Measurements from ENCODE around the gene CREB5. TPM values are rescaled to one million over a fixed set of nuclear protein-coding genes. Genes with fewer than 3 reads are reported as not detected.

CREB5 gene
- total and polyA plus RNA-seq, 2 donors (not counting 3 experiments of a cell fraction or from before 2014, with no cell fraction given): 19.6 to 28.4 TPM

- TF ChIP-seq POLR2AphosphoS5 (IDR thresholded peaks at IDR 0.05; ENCODE audit: insufficient read depth, low read depth, low read length) (no peak), GATA2 (IDR thresholded peaks at IDR 0.05; ENCODE audit: insufficient read depth, insufficient read length, low read depth, low read length) (no peak), MAX (IDR thresholded peaks at IDR 0.05; ENCODE audit: insufficient read depth, insufficient read length) (no peak), JUN (IDR thresholded peaks at IDR 0.05; ENCODE audit: borderline replicate concordance, insufficient read depth, insufficient read length, low read depth) (no peak), MYC (IDR thresholded peaks at IDR 0.05; ENCODE audit: low read depth, low read length) (no peak), POLR2A (IDR thresholded peaks at IDR 0.05; ENCODE audit: low read depth, low read length) (no peak), EZH2 (IDR thresholded peaks at IDR 0.05; ENCODE audit: borderline replicate concordance, low read depth, low read length, severe bottlenecking) (no peak)
- TF ChIP-seq, protein P1, sequence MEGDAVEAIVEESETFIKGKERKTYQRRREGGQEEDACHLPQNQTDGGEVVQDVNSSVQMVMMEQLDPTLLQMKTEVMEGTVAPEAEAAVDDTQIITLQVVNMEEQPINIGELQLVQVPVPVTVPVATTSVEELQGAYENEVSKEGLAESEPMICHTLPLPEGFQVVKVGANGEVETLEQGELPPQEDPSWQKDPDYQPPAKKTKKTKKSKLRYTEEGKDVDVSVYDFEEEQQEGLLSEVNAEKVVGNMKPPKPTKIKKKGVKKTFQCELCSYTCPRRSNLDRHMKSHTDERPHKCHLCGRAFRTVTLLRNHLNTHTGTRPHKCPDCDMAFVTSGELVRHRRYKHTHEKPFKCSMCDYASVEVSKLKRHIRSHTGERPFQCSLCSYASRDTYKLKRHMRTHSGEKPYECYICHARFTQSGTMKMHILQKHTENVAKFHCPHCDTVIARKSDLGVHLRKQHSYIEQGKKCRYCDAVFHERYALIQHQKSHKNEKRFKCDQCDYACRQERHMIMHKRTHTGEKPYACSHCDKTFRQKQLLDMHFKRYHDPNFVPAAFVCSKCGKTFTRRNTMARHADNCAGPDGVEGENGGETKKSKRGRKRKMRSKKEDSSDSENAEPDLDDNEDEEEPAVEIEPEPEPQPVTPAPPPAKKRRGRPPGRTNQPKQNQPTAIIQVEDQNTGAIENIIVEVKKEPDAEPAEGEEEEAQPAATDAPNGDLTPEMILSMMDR (IDR thresholded peaks at IDR 0.05; ENCODE audit: extremely low read depth in 1 of 2, insufficient read depth in 1 of 2, low read depth in 1 of 2, low read length in 2 of 2): no peak
- Histone ChIP-seq H3K27ac (ENCODE audit: insufficient read depth, low read depth, low read length) (no peak overlapping the region), H3K4me2 (ENCODE audit: insufficient read depth, low read length) (no peak overlapping the region)
These were observed 445.9 kb downstream of the CREB5 start for GRCh38 chr7:28858206-28858605.

More at GRCh38 chr7:28858206-28858605, 445.9 kb downstream of the CREB5 start:
- Histone ChIP-seq H3K9me1 (replicated peaks; ENCODE audit: control insufficient read depth, extremely low read depth, insufficient read depth, low read length) (no peaks in the 10 kb centered on the region), H3K36me3 (ENCODE audit: control insufficient read depth in 2 of 2, extremely low read depth in 1 of 2, insufficient read depth in 2 of 2, low read length in 2 of 2) (no peaks in the 10 kb centered on the region), H2AFZ (ENCODE audit: low read depth, low read length) (no peak overlapping the region), H3K27me3 (ENCODE audit: control insufficient read depth in 2 of 2, insufficient read depth in 2 of 2, low read length in 2 of 2) (peaks cover 5 to 17% of the 10 kb centered on the region in 2 experiments), H3K4me3 (replicated peaks in 1 of 3; ENCODE audit: insufficient read depth in 1 of 3, low read depth in 1 of 3, low read length in 3 of 3) (no peak overlapping the region), H3K9me3 (replicated peaks; ENCODE audit: control insufficient read depth, insufficient read depth, low read length) (no peaks in the 10 kb centered on the region), H3K9ac (replicated peaks; ENCODE audit: extremely low read depth, insufficient read depth, low read length) (no peak overlapping the region), H3K4me1 (ENCODE audit: control insufficient read depth, extremely low read depth, insufficient read depth, low read length) (peaks cover 5% of the 10 kb centered on the region), H3K79me2 (ENCODE audit: control insufficient read depth, insufficient read depth, low read length) (no peaks in the 10 kb centered on the region), H4K20me1 (replicated peaks; ENCODE audit: control insufficient read depth, extremely low read depth, insufficient read depth, low read length) (no peaks in the 10 kb centered on the region)
- POLR2A ChIA-PET: no interaction called here
- intact Hi-C loops (cut with micrococcal nuclease): no loop called here
- CTCF ChIA-PET: interaction anchor here (1.1 kb wide), 1 partner anchor 22 kb away, joined by 3 read pairs; no protein-coding TSS in a partner anchor
- DNase-seq (ENCODE audit: low read depth, low spot score): no peak
- no peak for FAIRE-seq
- dilution Hi-C loops (cut with MboI; ENCODE audit: extremely low pct_ligation_motif_present, low sequenced_read_pairs): no loop called here
- BruUV-seq (replicated peaks): no TSS peak

All from endothelial cell of umbilical vein (primary cell).